HG03095 (cell line): ENCODE data around the gene MRPS16.

Source experiments
- ATAC-seq: cut with Tn5 transposase; IDR thresholded peaks from one replicate; pipeline ENCODE4 v1.9.1; 2021; ENCODE audit warnings: moderate library complexity; ENCODE audit not compliant: unreplicated experiment

Gene MRPS16

GRCh38 chr10:73205081-73205480 is 47.4 kb downstream of the MRPS16 start:
- ATAC-seq = no peak
